ENCODE data around the gene TPSG1.
"Not testable (repeated sequence)": the region's sequence is repeated elsewhere in the genome, so short reads cannot be mapped to it uniquely, and the experiment has no call there.

Gene TPSG1

GRCh38 chr16:1256296-1256873 lies 31.3 kb upstream of the TPSG1 start:
- DNase-seq: not testable (repeated sequence)

- not testable (repeated sequence) for DNase-seq
Measured at GRCh38 chr16:1255276-1256122, 30.4 kb upstream of the TPSG1 start, which contains the start of gene TPSD1. Gene TPSD1, plus strand, starts transcription at chr16:1256069. Its CDS starts 212 bp downstream, at chr16:1256281.

GRCh38 chr16:1254821-1255220 lies 29.8 kb upstream of the TPSG1 start:
- not testable (repeated sequence) for DNase-seq

DNA sequence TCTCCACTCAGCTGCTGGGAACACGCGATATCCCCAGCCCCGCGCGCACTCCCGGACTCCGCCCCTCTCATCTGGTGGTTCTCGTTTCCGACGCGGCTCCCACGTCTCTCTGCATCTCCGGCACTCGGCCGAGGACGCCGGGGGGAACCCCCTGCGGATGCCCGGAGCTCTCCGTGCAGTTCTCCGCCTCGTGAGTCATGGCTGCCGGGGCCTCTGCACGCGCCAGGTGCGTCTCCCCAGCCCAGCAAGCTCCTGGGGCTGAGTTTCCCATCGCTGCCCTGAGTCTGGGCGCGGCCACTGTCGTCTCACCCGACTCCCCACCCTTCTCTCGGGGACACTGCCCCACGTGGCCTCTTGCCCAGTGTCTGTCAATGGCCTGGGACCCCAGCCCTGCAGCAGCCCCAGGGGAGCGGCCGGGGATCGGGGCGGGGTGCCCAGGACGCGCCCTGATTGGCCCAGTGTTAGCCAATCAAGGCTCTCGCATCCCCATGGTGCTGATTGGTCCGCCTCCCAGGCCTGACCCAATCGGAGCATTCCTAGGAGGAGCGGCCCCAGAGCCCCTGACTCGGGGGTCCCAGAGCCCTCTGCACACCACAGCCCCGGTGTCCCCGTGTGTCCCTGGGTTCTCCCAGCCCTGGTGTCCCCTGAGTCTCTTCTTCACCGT lies 28.8 kb upstream of the TPSG1 start:
- not testable (repeated sequence) for DNase-seq

- not testable (repeated sequence) for DNase-seq
Measured at GRCh38 chr16:1249031-1249755, 24.1 kb upstream of the TPSG1 start.

DNA sequence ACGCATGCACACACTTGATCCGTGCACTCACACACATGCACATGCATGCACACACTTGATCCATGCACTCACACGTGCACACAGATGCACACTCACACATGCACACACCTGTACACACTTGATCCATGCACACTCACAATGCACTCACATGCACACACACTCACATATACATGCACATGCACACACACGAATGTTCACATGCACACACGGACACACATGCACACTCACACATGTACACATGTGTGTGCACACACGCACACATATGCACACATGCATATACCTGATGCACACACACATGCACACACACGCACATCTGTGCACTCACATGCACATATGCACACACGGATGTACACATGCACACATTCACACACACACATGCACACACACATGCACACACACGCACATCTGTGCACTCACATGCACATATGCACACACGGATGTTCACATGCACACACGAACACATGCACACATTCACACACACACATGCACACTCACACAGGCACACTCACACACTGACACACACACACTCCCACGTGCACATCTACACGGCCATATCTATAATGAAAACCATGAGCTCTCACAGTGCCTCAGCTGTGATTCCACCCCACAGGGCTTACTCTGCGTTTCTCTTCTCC lies 23.0 kb upstream of the TPSG1 start:
- DNase-seq: not testable (repeated sequence)

DNA sequence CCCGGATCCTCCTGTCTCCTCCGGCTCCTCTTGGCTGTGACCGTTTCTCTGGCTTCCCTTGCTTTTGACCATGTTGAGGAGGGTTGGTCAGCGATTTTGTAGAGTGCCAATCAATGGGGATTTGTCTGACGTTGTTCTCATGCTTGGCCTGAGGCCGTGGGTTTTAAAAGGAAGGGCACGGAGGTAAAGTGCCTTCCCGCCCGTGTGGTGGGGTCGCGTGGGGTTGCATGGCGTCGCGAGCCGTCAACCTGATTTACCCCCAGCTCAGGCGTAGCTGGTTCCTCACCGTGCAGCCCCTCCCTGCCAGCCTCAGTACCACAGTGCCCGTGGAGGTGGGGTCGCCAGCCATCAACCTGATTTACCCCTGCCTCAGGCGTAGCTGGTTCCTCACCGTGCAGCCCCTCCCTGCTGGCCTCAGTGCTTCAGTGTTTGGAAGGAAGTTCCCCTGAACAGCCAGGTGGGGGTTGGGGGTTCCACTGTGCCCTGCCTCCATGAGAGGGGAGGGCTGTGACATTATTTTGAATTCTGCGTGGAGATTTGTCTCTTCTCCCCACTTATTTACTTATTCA lies 20.5 kb upstream of the TPSG1 start:
- no peak for DNase-seq

GRCh38 chr16:1244881-1245280 lies 19.8 kb upstream of the TPSG1 start:
- DNase-seq: no peak

DNA sequence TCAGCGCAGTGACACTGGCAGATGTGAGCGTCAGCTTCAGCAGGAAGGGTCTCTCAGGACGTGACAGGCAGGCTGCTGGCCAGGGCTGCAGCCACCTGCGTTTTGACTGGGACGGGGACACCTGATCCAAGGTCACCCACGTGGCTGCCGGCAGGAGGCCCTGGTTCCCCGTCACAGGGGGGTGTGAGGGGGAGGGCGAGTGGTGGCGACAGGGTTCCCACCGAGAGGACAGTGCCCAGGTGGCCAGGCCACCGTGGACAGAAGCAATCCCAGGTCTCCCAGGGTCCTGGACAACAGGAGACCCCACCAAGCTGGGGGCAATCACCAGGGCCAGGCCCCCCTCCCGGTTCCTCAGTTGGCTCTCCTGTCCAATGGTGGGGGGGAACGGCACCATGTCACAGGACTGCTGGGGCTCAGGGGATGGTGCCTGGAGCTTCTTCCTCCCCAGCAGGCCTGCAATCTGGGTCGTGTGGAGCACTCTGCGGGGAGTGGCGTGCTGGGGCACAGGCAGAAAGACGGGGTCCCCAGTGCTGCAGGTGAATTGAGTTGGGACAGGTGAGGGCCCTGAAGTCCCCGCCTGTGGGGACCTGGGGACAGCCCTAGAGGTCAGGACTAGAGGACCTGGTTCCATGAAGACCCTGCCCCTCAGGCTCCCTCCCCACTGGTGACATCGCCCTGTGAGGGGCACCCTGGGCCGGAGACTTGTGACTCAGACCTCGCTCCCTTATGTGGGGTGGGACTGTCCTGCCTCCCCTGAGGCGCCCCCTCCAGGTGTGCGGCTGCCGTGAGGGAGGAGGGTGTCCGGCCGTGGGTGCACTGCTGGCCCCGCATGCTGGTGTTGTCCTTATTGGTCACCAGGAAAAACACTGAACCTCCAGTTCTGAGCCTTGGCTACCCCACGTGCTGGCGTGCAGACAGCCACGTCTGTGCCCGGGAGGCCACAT lies 19.1 kb upstream of the TPSG1 start:
- DNase-seq: not testable (repeated sequence)

DNA sequence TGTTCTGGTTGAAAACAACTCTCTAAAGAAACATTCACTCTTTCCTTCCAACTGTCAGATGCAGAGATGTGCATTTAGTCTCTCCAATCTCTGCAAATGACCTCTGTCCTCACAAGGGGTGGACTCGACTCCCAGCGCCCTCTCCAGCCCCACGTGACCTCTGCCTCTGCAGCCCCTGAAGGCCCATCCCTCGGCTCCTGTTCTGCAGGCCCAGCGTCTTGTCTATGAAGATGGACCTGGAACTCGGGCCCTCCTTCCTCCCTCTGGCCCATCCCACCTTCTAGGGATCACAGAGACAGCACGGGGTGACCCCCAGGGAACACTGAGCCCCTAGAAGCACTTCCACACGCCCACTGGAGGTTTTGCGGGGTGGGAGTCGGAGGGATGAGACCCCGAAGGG lies 18.3 kb upstream of the TPSG1 start:
- not testable (repeated sequence) for DNase-seq

DNA sequence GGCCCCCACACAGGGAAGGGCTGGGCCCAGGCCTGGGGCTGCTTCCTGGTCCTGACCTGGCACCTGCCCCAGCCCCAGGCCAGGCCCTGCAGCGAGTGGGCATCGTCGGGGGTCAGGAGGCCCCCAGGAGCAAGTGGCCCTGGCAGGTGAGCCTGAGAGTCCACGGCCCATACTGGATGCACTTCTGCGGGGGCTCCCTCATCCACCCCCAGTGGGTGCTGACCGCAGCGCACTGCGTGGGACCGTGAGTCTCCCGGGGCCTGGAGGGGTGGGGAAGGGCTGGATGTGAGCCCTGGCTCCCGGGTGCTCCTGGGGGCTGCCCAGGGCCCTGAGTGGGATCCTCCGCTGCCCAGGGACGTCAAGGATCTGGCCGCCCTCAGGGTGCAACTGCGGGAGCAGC lies 16.0 kb upstream of the TPSG1 start:
- DNase-seq: not testable (repeated sequence)

- not testable (repeated sequence) for DNase-seq
Measured at GRCh38 chr16:1240436-1240835, 15.4 kb upstream of the TPSG1 start, which contains the start of gene TPSAB1. Gene TPSAB1, plus strand, starts transcription at chr16:1240705. Its CDS starts 234 bp downstream, at chr16:1240939.

DNA sequence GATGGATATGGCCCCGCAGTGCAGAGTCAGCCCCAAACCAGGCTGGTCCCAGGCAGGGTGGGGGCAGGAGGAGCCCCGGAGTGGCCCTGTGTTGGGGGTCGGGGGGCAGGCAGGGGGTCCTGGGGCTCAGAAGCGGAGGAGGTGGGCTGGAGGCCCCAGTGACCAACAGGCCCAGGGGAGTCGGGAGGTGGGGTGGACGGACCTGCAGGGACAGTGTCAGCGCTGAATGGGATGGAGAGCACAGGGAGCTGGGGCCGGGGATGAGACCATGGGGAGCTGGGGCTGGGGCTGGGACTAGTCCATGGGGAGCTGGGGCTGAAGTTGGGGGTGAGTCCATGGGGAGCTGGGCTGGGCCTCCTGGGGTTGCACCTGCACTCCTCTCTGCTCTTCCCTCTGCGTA lies 14.5 kb upstream of the TPSG1 start:
- DNase-seq: not testable (repeated sequence)

GRCh38 chr16:1238909-1239308 lies 13.8 kb upstream of the TPSG1 start:
- DNase-seq: not testable (repeated sequence)

DNA sequence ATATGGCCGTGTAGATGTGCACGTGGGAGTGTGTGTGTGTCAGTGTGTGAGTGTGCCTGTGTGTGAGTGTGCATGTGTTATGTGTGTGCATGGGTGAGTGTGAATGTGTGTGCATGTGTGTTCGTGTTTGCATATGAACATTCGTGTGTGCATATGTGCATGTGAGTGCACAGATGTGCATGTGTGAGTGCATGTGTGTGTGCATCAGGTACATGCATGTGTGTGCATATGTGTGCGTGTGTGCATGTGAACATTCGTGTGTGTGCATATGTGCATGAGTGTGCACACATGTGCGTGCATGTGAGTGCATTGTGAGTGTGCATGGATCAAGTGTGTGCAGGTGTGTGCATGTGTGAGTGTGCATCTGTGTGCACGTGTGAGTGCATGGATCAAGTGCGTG lies 12.9 kb upstream of the TPSG1 start:
- DNase-seq: no peak

DNA sequence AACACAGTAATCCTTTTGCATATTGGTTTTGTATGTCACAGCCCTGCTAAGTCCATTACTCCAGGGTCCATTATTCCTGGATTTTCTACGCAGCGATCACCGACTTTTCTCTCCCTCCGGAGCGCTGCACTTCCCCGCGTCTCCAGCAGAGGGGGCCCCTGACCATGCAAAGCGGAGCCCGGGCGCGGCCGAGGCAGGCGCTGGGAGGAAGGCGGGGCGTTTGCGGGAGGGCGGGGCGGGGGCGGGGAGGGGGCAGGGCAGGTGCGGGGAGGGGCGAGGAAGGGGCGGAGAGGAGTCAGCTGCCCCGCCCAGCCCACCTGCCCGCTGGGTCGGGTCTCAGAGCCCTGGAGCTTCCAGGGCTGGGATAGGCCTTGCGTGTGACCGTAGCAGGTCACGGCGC lies 11.6 kb upstream of the TPSG1 start:
- not testable (repeated sequence) for DNase-seq

DNA sequence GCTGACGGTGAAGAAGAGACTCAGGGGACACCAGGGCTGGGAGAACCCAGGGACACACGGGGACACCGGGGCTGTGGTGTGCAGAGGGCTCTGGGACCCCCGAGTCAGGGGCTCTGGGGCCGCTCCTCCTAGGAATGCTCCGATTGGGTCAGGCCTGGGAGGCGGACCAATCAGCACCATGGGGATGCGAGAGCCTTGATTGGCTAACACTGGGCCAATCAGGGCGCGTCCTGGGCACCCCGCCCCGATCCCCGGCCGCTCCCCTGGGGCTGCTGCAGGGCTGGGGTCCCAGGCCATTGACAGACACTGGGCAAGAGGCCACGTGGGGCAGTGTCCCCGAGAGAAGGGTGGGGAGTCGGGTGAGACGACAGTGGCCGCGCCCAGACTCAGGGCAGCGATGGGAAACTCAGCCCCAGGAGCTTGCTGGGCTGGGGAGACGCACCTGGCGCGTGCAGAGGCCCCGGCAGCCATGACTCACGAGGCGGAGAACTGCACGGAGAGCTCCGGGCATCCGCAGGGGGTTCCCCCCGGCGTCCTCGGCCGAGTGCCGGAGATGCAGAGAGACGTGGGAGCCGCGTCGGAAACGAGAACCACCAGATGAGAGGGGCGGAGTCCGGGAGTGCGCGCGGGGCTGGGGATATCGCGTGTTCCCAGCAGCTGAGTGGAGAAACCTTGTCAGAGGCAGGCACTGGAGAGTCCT lies 7.1 kb upstream of the TPSG1 start:
- DNase-seq: not testable (repeated sequence)

DNA sequence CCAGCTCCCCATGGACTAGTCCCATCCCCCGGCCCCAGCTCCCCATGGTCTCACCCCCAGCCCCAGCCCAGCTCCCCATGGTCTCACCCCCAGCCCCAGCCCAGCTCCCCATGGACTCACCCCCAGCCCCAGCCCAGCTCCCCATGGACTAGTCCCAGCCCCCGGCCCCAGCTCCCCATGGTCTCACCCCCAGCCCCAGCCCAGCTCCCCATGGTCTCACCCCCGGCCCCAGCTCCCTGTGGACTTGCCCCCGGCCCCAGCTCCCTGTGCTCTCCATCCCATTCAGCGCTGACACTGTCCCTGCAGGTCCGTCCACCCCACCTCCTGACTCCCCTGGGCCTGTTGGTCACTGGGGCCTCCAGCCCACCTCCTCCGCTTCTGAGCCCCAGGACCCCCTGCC lies 6.2 kb upstream of the TPSG1 start:
- DNase-seq: not testable (repeated sequence)

- DNase-seq: not testable (repeated sequence)
Measured at GRCh38 chr16:1230471-1231212, 5.6 kb upstream of the TPSG1 start.

Data from activated CD4-positive, CD25-positive, alpha-beta regulatory T cell (primary cell).